HG03108 (cell line): ENCODE measurements around the gene GLI2.

Experiments used
- ATAC-seq: cut with Tn5 transposase; IDR thresholded peaks from one replicate; pipeline ENCODE4 v1.9.1; 2021; ENCODE audit warnings: moderate library complexity; ENCODE audit not compliant: unreplicated experiment

Gene GLI2

DNA sequence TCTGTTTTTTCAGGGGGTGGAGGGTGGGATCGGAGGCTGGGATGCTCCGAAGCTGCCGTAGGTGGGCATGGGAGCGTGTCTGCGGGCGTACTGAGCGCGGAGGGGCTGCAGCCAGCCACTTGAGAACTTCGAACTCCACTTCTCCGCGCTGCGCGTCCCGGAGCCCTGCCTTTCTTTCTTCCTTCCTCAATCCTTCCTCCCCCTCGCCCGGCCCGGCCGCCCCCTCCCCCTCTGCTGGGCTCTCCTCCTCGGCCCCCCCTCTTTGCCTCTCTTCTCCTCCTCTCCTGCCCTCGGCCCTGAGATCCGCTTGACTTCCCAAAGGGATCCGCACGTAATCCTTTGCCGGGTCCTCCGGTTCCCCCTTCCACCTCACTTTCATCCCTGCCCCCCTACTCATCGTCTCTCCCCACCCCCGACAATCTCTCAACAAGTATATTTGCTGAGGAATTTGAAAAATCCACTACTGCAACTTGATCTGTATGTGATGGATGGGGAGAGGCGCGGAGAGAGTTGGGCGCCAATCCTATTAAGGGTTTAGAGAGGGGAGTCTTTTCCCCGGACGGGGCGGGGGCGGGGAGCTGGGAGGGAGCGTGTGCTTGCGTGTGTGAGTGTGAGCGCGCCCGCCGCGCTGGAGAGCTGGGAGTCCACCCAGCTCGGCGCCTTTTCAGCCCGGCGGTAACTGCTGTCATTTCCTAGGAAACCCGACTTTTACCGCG is 1.1 kb downstream of the GLI2 start:
- ATAC-seq, result no peak

DNA sequence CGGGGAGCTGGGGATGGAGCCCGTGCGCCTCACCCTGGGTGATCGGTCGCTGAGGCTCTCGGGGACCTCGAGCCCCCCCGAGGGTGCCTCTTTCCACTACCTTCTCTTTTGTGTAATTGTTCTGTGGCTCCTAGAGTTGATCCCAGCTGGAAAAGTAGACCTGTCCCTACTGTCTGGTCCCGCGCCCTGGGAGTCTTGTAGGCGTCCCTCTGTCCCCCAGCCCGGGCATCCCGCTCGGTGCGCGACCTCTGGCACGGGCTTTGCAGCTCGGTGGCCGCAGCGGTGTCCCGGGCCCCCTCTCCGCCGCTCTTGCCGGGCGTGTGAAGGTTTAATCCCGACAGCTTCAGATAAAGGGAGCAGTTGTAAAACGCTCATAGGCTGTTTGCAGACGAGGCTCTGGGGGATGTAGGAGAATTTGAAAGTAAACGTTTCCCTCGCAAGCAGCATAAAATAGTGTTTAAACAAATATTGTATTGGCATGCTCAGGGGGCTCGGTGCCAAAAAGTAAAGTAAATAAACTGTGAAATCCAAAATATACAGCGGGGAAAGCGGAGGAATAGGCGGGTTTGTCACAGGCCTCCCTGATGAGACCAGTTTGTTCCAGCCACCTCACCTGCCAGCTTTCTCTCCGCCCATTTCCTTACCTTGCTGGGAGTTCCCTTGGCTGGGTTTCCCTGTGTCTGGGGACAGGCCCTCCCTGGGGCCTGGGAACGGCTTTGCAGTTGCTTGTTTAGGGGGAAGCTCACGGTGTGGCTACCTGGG is 1.9 kb downstream of the GLI2 start:
- ATAC-seq, result no peak

DNA sequence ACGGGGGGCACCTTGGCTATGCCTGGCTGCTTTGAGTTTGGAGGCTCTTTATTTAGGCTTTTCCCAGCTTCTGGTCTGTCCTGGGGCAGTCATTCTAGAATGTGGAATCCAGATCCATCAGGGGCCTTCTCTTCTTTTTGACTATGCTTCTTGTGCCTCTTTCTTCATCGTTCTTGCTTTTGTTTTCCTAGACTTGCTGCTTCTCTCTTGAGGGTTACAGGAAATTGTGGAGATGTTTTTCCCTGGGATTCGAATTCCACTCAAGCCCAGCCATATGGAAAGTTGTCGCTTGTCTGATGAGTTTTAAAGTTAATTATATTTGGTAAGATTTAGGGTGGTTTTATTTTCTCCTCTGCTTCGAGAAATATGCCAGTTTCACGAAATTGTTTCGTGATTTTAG is 2.4 kb downstream of the GLI2 start:
- ATAC-seq, result no peak

DNA sequence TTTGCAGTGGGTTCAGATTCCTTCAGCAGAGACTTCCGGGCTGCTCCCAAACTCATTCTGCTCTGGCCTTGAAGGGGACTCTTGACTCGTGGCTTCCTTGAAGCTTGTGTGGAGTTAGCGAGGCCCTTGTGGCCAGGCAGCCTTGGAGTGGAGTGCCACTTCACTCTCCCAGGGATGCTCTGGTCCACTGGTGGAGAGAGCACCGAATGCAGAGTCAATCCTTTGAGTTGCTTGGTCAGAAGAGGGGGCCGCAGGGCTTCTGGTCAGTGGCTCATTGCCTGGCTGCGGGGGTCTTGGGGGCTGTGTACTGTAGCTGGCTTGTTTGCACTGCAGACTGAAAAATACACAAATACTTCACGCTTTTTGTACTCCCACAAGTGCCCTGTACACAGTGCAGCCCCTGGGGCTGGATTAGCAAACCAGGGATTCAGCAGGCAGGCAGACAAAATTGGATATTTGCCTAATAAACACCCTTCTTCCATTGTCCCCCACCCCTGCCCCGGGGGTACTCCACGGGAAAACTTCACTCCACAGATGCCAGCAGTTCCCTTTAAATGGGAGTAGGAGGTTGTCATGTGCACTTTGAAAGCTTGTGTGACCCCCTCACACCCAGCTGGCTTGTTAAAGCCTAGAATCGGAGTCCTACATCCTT is 3.2 kb downstream of the GLI2 start:
- no peak for ATAC-seq

DNA sequence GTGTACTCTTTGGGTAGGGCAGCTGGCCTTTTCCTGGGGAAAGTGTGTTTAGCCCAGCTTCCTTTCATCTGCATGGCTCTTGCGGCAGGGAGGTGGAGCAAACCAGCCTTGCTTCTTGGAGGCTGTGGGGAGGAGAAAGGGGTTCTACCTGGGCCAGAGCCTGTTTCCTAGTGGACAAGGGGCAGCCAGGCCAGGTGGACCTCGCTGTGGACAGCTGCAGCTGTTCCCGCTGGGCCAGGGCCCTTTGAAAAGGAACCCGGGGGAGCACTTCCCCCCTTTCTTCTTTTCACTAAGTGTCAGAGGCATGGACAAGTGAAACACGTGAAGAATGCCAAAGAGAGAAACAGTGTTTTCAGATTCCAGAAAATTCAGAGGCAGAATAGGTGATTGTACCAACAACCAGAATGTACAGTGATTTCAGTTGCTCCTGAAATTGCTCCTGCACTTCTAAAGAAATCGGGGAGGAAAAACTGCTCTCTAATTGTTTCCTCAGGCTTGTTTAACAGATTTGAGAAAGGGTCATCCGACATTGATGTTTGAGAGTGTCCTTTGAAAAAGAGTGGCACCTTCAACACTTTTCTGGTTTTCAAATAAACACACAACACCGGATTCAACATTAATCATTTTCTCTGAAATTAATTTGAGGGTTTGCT is 3.9 kb downstream of the GLI2 start:
- no peak for ATAC-seq

DNA sequence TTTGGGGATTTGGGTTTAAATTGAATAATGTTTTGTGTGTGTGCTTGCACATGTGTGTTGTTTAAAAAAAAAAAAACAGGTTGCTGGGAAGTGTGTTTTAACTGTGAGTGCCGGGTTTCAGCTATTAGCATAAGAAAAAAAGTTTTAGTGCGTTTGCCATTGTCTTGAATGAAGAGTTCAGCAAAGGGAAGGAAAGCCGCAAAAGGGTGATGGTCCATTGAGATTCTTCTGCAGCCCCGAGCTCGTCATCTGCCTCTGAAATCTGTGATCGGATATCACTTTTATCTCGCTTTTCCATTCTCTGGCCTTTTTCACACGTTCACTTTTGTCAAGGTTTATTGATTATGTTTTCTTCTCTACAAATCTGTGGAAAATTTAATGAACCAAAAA is 4.7 kb downstream of the GLI2 start:
- no peak for ATAC-seq

DNA sequence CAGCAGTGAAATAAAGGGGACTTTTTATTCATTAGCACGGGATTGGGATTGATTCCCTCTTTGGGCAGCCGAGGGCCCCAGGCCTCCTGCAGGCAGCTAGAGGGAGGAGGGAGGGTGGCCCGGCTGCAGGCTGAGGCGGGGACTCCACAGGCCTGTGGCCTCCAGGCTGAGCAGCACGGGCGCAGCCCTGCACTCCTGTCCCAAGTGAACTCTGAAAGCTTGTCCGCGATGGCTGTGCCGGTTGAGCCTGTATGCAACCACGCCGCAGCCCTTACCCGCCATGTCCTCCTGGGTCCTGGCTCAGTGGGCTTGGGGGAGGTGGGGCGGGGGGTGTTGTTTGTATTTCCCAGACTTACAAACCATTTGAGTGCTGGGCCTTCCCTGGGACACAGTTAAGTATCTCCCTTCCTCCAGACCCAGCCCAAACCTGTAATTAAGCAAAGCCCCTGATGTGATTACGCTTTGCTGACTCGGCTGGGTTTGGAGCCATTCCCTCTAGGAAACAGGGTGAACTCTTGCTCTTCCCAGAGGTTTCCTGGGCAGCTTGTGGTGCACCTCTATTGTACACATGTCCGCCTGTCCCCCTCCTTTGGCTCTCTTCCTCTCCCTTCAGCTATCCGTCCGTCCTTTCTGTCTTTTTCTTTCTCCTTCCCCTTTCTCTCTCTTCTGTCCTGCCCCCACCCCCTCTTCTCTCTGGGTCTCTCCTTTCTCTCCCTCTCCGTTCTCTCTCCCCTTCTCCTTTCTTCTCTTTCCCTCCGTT is 5.3 kb downstream of the GLI2 start:
- no peak for ATAC-seq

DNA sequence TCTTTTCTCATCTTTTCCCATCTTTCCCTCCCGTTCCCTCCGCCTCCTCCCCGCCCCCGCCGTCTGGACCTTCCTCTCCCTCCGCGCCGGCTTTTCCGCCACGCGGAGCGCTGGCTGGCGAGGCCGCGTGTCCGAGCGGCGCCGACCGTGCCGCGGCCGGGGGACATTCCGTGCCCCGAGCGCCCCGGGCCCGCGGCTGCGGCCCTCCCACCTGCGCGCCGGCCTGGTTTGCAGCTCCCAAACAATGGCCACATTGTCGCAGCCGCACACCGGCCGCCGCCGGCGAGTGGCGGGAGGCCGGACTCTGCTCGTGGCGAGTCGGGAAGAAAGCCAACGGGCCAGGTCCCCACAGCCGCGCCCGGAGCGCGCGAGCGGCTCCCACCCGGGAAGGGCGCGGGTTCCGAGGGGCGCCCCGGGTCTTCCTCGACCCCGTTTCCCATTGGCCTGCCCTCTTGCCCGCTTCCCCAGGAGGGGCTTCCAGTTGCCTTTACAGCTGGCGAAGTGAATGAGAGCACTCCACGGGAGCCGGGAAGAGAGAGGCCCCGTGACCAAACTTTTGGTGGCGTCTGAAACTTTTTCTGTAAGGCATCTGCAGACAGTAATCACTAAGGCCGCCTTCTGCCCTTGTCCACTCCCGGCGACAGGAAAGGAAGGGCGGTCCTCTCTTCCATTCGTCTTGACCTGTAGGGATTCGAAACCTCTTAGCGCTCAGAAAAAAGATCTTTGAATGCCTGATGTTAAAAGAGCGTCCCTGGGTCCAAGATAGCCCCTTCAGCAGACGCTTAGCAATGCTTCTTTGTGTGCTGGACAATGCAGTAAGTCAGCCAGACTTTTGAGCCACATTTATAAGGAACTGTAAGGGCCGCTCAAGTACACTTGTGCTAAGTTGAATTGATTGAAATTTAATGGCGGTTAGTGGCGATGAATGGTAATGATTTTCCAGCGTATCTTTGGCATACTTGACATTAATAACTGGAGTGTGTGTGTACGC is 6.2 kb downstream of the GLI2 start:
- no peak for ATAC-seq

DNA sequence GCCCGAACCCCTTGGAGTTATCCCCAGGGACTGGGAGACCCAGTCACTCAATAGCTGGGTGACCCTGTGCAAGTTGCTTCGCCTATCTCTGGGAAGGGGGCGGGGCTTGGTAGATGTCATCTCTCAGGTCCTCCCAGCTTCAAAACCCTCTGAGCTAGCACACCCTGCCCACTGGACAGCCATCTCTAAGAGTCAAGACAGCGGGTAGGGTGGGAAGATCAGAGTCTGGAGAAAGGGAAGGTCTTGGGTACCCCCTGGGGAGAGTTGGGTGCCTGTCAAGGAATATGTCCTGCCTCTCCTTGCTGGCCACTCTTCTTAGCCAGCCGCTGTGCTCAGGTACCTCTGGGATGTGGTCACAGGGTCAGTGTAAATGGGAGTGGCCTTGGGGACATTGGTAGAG is 8.0 kb downstream of the GLI2 start:
- no peak for ATAC-seq

DNA sequence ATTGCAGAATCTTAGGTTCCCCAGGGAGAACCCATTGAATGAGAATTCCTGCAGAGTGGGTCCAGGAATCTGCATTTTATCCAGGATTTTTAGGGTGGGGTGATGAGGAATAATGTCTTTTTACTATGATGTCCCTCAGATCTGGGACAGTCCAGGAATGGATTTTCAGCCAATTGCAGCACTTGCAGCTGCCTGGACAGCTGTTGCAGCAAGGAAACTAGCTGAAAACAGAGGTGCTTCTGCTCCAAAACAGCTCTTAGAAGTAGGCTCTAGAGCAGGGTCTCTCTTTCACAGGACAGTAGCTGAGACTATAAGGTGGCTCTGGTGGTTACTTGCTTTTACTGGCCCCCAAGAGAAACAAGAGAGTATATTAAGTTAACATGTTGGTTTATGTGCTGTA is 9.1 kb downstream of the GLI2 start:
- no peak for ATAC-seq

DNA sequence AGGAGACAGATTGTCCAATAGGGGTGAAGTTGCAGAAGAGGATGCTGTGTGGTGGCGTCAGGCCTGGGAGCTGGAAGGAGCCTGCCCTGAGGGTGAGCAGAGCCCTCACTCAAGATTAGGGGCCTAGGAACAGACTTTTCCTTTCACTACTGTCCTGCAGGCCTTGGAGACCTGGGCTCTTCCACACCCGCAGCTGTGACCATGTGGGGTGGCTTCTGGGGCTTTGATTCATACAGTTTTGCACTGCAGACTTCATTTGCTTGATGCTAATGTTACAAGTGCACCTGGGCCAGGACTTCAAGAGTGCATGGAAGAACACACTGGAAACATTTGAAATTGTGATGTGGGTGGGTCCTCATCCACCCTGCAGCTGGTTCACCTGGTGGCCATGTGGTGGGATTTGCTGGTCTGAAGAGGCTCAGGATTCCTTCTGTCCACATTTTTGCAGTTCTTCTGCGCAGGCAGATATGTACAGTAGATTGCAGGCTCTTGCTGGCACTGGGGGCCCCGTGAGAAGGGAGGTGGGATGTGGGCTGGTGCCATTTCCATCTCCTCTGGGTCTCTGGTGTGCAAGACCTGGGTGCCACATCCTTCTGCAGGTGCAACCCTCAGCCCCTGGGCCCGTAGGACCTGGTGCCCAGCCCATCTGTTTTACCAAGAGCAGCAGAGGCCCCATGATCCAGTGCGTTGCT is 9.9 kb downstream of the GLI2 start:
- no peak for ATAC-seq

DNA sequence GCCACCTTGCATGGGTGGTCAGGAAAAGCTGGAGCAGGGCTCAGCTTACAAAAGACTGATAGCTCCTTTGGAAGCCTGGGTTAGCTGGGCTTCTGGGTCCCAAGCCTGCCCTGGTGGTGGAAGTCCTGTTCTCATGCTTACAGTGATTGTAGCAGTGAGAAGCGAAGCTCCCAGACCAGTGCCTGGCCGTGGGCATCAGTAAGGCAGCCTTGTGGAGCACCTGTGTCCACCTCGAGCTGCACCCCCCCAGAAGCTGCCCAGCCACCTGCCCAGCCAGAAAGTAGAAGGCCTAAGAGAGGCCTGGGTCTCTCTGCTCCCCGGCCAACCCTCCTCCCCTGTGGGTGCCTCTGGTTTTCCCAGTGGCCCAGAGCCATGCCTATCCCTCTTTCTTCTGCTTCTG is 10.5 kb downstream of the GLI2 start:
- ATAC-seq, result no peak

DNA sequence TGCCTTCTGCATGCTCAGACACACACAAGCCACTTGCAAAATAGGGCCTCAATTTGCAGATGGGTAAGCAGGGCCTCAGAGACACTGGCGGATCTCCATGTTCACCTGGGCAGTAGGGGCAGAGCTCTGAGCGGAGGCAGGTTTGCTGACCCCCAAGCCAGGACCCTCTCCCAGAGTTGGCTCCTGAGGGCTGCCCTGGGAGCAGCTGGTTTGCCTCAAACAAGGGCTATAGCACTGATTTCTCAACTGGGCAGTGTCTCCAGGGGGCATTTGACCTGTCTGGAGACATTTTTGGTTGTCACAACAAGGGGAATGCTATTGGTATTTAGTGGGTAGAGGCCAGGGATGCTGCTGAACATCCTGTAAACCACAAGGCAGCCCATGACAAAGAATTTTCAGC is 11.6 kb downstream of the GLI2 start:
- ATAC-seq, result no peak

DNA sequence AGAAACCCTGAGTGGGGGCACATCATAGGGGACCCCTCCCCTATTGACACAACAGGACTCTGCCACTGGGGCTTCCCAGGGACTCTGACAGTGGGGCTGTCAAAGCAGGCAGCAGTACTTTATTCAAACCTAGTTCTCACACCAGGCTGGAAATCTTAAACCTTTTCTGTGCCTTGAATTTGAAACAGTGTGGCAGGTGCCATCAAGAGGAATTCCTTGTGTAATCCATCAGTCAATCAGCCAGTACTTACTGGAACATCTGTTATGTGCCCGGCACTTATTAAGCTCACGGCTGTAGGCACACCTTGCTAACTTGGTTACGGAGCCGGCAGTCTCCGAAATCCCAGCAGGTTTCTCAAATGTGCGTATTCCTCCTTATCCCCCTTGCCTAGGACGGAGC is 12.0 kb downstream of the GLI2 start:
- no peak for ATAC-seq

DNA sequence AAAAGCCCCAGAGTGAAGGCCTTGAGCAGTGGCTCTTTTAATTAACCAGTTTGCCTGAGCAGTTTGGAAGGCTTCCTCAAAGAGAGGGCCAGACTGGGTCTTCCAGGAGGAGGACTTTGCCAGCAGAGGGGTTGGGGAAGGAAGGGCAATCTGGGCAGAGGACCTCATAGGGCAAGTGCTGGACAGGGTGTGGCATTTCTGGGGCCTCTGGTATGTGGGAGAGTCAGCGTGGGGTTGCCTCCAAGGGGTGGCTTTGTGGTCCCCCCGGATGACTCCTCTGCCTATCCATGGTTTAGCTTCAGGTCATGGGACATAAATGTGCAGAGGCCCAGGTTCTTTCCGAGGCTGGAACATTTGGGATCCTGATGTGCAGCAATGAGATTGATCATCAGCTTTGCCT is 12.6 kb downstream of the GLI2 start:
- no peak for ATAC-seq

DNA sequence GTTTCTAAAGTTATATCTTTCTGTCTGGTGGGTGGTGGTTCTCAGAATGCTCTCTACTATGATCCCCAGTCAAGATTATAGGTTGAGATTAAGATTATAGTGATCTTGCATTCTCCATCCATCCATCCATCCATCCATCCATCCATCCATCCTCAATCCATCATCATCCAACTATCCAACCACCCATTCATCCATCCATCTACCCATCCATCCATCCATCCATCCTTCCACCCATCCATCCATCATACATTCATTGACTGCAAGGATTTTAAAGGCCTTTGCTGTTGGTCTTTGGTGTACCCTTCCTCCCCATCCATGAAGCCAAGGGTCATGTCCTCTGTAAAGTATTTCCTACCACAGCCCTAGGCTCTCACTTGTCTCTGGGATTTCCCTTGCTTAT is 13.1 kb downstream of the GLI2 start:
- no peak for ATAC-seq

DNA sequence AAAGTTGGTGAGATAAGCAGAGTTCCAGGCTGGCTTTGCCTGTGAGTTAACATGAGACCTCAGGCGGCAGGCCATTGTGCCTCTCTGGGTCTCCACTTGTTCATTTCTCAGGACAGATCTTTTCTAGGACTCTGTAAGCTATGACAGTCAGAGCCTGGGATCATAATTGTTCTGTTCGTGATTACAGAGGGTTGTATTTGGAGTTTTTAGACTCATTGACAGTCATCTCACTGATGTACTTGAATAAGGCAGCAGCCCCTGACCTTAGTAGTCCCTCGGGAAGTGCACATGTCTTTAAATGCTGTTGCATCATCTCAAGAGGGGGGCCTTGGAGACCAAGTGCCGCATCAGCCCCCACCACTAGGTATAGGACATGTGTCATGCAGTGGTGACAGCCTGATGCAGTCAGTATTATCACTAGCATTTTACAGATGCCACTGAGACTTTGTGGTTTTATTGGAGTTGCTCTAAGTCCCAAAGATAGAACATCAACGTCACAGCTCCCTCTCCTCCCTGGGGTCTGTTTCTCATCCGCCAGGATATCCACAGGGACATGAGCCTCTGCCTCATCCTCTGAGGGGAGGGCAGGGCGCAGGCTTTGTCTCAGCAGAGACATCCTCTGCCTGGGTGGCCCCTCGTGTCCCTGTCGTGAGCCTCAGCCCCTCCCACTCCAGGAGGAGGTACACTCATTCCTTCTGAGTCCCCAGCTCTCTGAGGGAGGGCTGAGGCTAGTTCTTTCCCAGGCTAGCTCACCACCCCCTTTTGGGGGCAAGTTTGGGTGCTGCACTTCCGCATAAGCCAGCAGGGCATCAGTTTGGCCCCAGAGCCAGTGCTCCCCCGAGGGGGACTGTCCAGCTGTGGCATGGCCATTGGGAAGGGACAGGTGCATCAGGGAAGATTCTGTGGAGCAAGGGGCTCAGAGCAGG is 14.1 kb downstream of the GLI2 start:
- ATAC-seq, result no peak
